H1 (cell line): ENCODE data around the gene NMUR1. TPM values are rescaled to one million over a fixed set of nuclear protein-coding genes. Genes with fewer than 3 reads are reported as not detected.

ENCODE experiments used
- JUN ChIP-seq: IDR thresholded peaks from 2 replicates; pipeline ENCODE4 v1.6.1; 2011; ENCODE audit warnings: low read depth, mild to moderate bottlenecking, improper control_type of control experiment, low read length
- KDM1A ChIP-seq: fragments of 200-600, 300-600 bp; sonication (generic); IDR thresholded peaks from 2 replicates; pipeline ENCODE4 v1.7.1; 2016; ENCODE audit warnings: mild to moderate bottlenecking, low read length, borderline replicate concordance
- MAFK ChIP-seq: IDR thresholded peaks from 2 replicates; pipeline ENCODE4 v1.6.1; 2012; ENCODE audit warnings: low read depth, mild to moderate bottlenecking, improper control_type of control experiment, low read length
- polyA plus RNA-seq, 7 experiments: library from polyadenylated mRNA; depleted of rRNA in 3 of 7; stranded (reverse) in 5 of 7; unstranded in 2 of 7; fragments of >200 nt in 5 of 7; fragments of 200-250 nt in 2 of 7; gene quantifications; 1 replicate in 5 of 7; 2 replicates in 1 of 7; 4 replicates in 1 of 7; pipeline versions ENCODE4 v1.2.1 to v1.2.3, GENCODE V29; 2011 to 2013; ENCODE audit warnings: missing spikeins in 2 of 7, mixed read lengths in 2 of 7
- total RNA-seq: library from RNA; stranded (reverse); fragmentation: NEBNext Ultra II Directional; extraction: Animal tissue kit (Norgen Biotek cat#: 25700); gene quantifications from 2 replicates; pipeline ENCODE4 v1.2.1, GENCODE V29; 2021
- TF ChIP-seq, protein P1 (sequence below), 3 experiments: IDR thresholded peaks; 1 replicate in 2 of 3; 2 replicates in 1 of 3; pipeline versions ENCODE4 v1.5.1 to v1.6.1; 2011; ENCODE audit warnings: low read length in 3 of 3, mild to moderate bottlenecking in 3 of 3, inconsistent platforms in 2 of 3, low read depth in 1 of 3, moderate library complexity in 1 of 3; ENCODE audit not compliant: insufficient read depth in 1 of 3; ENCODE audit errors: control extremely low read depth in 1 of 3

Gene NMUR1
- total and polyA plus RNA-seq, 2 of the 8 experiments (the other 6 are each of a cell fraction or from before 2014, with no cell fraction given), result 0.56 to 1.5 TPM

DNA sequence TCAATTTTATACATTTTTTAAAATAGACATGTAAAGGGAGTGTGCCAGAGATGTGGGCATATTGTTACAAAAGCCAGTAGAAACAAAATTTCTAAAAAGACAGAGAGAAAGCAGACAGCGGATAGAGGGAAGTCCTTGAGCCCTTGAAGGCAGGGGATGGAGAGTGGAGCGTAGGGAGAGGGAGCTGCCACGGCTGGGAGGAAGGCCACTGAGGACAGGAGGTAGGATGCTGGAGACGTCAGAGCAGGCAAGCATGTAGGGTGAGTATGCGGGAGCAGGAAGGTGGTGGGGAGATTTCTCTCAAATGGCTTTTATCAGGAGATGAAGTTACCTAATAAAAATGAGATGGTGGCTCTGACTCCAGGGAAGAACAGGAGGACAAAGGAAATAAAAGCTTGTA, 41.9 kb downstream of the NMUR1 start (continued):
- TF ChIP-seq KDM1A (no peak), JUN (no peak), MAFK (no peak)
- TF ChIP-seq, protein P1, sequence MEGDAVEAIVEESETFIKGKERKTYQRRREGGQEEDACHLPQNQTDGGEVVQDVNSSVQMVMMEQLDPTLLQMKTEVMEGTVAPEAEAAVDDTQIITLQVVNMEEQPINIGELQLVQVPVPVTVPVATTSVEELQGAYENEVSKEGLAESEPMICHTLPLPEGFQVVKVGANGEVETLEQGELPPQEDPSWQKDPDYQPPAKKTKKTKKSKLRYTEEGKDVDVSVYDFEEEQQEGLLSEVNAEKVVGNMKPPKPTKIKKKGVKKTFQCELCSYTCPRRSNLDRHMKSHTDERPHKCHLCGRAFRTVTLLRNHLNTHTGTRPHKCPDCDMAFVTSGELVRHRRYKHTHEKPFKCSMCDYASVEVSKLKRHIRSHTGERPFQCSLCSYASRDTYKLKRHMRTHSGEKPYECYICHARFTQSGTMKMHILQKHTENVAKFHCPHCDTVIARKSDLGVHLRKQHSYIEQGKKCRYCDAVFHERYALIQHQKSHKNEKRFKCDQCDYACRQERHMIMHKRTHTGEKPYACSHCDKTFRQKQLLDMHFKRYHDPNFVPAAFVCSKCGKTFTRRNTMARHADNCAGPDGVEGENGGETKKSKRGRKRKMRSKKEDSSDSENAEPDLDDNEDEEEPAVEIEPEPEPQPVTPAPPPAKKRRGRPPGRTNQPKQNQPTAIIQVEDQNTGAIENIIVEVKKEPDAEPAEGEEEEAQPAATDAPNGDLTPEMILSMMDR (IDR thresholded peaks at IDR 0.05; ENCODE audit: control extremely low read depth in 1 of 3, insufficient read depth in 1 of 3, low read depth in 1 of 3, low read length in 3 of 3), result no peak
